Measurements from ENCODE around the gene DAZ3. TPM values are rescaled to one million over a fixed set of nuclear protein-coding genes. Genes with fewer than 3 reads are reported as not detected.
"Not testable (repeated sequence)": the region's sequence is repeated elsewhere in the genome, so short reads cannot be mapped to it uniquely, and the experiment has no call there.

DAZ3 gene, protein sequence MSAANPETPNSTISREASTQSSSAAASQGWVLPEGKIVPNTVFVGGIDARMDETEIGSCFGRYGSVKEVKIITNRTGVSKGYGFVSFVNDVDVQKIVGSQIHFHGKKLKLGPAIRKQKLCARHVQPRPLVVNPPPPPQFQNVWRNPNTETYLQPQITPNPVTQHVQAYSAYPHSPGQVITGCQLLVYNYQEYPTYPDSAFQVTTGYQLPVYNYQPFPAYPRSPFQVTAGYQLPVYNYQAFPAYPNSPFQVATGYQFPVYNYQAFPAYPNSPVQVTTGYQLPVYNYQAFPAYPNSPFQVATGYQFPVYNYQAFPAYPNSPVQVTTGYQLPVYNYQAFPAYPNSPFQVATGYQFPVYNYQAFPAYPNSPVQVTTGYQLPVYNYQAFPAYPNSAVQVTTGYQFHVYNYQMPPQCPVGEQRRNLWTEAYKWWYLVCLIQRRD
- total RNA-seq = not detected
- long read RNA-seq = 0 reads

DNA sequence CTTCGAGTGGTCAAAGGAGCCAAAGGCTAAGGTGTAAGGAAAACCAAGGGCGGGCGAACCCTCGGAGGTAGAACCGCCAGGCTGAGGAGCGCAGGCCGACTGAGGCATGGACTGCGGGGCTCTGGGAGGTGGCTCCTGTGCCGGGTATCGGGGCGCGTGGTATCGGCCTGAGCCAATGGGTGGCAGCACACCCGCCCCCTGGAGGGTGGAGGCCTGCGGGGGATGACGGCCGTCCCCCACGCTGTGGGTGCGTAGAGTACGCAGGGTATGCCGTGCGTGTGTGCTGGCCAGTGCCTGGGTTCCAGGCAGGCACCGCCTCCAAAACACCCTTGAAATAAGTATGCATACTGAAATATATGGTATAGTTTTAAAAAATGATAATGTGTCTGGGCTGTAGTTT is at the start of gene DAZ3:
DAZ3 (minus strand) TSS at position 101 of the 400 bp plus-strand sequence. CDS start 208 bp downstream, outside the sequence.
- DNase-seq; H3K27me3 ChIP-seq (ENCODE audit: low read depth); intact Hi-C loops (cut with micrococcal nuclease); H3K9me3 ChIP-seq (replicated peaks); H3K4me1 ChIP-seq; H3K4me3 ChIP-seq; H3K27ac ChIP-seq (replicated peaks); H3K36me3 ChIP-seq: not testable (repeated sequence)

DNA sequence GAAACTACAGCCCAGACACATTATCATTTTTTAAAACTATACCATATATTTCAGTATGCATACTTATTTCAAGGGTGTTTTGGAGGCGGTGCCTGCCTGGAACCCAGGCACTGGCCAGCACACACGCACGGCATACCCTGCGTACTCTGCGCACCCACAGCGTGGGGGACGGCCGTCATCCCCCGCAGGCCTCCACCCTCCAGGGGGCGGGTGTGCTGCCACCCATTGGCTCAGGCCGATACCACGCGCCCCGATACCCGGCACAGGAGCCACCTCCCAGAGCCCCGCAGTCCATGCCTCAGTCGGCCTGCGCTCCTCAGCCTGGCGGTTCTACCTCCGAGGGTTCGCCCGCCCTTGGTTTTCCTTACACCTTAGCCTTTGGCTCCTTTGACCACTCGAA is 20.4 kb upstream of the DAZ3 start, which contains the start of gene DAZ4:
DAZ4 (plus strand) TSS at position 301 of the 400 bp plus-strand sequence. CDS start 208 bp downstream, outside the sequence.
- DNase-seq; H3K27ac ChIP-seq (replicated peaks); intact Hi-C loops (cut with micrococcal nuclease); H3K9me3 ChIP-seq (replicated peaks); H3K27me3 ChIP-seq (ENCODE audit: low read depth); H3K4me1 ChIP-seq; H3K4me3 ChIP-seq; H3K36me3 ChIP-seq: not testable (repeated sequence)

DNA sequence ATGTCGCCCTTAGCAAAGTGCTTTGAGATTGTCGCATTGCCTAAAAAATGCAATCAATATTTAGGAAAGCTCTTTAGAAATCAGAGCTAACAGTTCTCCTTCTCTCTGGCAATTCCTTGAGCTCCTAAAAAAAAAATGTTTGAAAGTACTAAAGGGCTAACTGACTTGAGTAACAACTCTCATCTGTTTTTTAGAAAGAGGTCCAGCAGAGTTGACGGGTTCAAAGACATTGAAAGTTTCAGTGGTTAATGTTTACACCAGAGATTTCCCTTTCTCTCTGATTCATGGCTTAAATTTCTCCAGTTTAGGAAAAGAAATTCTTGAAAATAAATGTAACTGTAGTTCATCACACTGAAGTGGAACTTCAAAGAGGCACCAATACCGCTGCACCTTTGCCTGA is 11.9 kb upstream of the DAZ3 start:
- H3K4me3 ChIP-seq; H3K27me3 ChIP-seq (ENCODE audit: low read depth); H3K9me3 ChIP-seq (replicated peaks); H3K36me3 ChIP-seq; DNase-seq; H3K27ac ChIP-seq (replicated peaks); H3K4me1 ChIP-seq; intact Hi-C loops (cut with micrococcal nuclease): not testable (repeated sequence)

DNA sequence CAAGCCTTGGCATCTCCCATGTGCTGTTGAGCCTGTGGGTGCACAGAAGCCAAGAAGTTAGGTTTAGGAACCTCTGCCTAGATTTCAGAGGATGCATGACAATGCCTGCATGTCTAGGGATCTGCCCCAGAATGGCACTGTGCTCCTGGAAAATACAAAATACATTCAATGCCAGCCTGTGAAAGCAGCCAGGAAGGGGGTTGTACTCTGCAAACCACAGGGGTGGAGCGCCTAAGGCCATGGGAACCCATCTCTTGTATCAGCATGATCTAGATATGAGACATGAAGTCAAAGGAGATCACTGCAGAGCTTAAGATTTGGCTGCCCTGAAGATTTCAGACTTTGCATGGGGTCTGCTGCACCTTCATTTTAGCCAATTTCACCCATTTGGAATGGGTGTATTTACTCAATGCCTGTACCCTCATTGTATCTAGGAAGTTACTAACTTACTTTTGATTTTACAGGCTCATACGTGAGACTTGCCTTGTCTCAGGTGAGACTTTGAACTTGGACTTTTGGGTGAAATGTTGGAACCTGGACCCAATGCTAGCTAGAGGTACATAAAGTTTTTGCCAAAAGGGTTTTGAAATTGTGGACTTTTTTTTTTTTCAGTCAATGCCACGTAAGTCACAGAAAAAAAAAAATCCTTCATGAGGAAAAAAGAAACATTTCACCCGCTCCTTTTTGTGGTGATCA is 11.1 kb upstream of the DAZ3 start:
- H3K27ac ChIP-seq (replicated peaks); H3K4me1 ChIP-seq; H3K36me3 ChIP-seq; intact Hi-C loops (cut with micrococcal nuclease); H3K9me3 ChIP-seq (replicated peaks); H3K4me3 ChIP-seq; H3K27me3 ChIP-seq (ENCODE audit: low read depth); DNase-seq: not testable (repeated sequence)

DNA sequence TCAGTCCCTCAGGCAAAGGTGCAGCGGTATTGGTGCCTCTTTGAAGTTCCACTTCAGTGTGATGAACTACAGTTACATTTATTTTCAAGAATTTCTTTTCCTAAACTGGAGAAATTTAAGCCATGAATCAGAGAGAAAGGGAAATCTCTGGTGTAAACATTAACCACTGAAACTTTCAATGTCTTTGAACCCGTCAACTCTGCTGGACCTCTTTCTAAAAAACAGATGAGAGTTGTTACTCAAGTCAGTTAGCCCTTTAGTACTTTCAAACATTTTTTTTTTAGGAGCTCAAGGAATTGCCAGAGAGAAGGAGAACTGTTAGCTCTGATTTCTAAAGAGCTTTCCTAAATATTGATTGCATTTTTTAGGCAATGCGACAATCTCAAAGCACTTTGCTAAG is 8.6 kb upstream of the DAZ3 start:
- intact Hi-C loops (cut with micrococcal nuclease) = not testable (repeated sequence)

More for the DNA sequence above, 8.6 kb upstream of the DAZ3 start:
- not testable (repeated sequence) for H3K4me3 ChIP-seq; DNase-seq; H3K27me3 ChIP-seq (ENCODE audit: low read depth); H3K4me1 ChIP-seq; H3K36me3 ChIP-seq; H3K9me3 ChIP-seq (replicated peaks); H3K27ac ChIP-seq (replicated peaks)

Other genes with a start within 250 kb of the DAZ3 start
- gene BPY2B, start 195.4 kb downstream of the DAZ3 start, total RNA-seq = not detected
- gene DAZ4, start 20.5 kb upstream of the DAZ3 start, total RNA-seq = not detected
- not detected for gene BPY2C, start 238.7 kb upstream of the DAZ3 start, total RNA-seq